ENCODE results near the gene SLC9A9. TPM values are rescaled to one million over a fixed set of nuclear protein-coding genes. Genes with fewer than 3 reads are reported as not detected.

The SLC9A9 gene
- total RNA-seq, 4 donors from 2014 or later: 7.8 to 19.6 (median 13.4) TPM

GRCh38 chr3:143339451-143339850 is 508.8 kb downstream of the SLC9A9 start:
- WGBS, 2 donors: 87 to 94% methylated on average over 2 of the region's 2 CpGs

DNA sequence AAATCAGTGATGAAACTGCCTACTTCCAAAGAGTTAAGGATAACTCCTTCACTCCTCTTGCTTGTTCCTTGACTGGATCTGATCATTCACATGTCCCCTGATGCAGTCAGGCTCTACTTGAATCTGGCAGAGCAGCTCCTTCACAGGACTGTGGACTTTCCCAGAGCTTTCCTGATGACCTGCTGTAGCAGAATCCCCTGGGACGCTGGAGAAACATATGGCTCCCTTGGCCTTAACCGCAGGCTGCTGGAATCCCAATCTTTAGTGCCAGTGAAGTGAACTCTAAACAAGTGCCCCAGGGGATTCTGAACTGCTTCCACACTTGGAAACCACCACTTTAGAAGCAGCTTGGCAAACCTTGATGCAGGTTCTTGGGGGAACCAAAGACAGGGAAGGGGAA is 510.9 kb downstream of the SLC9A9 start:
- DNase-seq: no peak
- no peak overlapping the region for H3K4me3 ChIP-seq (replicated peaks in 1 of 3)
- H3K36me3 ChIP-seq: no peaks in the 10 kb centered on the region
- TF ChIP-seq POLR2A (IDR thresholded peaks at IDR 0.05) (no peak), CTCF (IDR thresholded peaks at IDR 0.05) (no peak)
- H3K27me3 ChIP-seq: no peaks in the 10 kb centered on the region
- H3K4me1 ChIP-seq: no peaks in the 10 kb centered on the region
- no peak overlapping the region for H3K27ac ChIP-seq
- intact Hi-C loops (cut with DNase I): no loop called here
- no peaks in the 10 kb centered on the region for H3K9me3 ChIP-seq
- 68% methylated on average over 2 of the region's 2 CpGs; no CpG with 5 or more reads in 1 of the 2 donors for WGBS, 2 donors

More at GRCh38 chr3:143339451-143339850, 508.8 kb downstream of the SLC9A9 start:
- H3K4me3 ChIP-seq (replicated peaks in 1 of 3): no peak overlapping the region
- DNase-seq: no peak
- no peaks in the 10 kb centered on the region for H3K4me1 ChIP-seq
- no peak overlapping the region for H3K27ac ChIP-seq
- H3K9me3 ChIP-seq: no peaks in the 10 kb centered on the region
- intact Hi-C loops (cut with DNase I): no loop called here
- H3K36me3 ChIP-seq: no peaks in the 10 kb centered on the region
- TF ChIP-seq CTCF (IDR thresholded peaks at IDR 0.05): no peak
- no peak for TF ChIP-seq POLR2A (IDR thresholded peaks at IDR 0.05)
- no peaks in the 10 kb centered on the region for H3K27me3 ChIP-seq

- Histone ChIP-seq H3K27ac (no peak overlapping the region), H3K9me3 (no peaks in the 10 kb centered on the region), H3K27me3 (no peaks in the 10 kb centered on the region), H3K4me1 (no peaks in the 10 kb centered on the region), H3K36me3 (no peaks in the 10 kb centered on the region), H3K4me3 (replicated peaks in 1 of 3) (no peak overlapping the region)
- DNase-seq: no peak
- intact Hi-C loops (cut with DNase I): no loop called here
- 96 to 98% methylated on average over 4 of the region's 4 CpGs for WGBS, 2 donors
- no peak for TF ChIP-seq CTCF (IDR thresholded peaks at IDR 0.05)
- TF ChIP-seq POLR2A (IDR thresholded peaks at IDR 0.05): no peak
Measured at GRCh38 chr3:143334231-143334630, 514.0 kb downstream of the SLC9A9 start.

DNA sequence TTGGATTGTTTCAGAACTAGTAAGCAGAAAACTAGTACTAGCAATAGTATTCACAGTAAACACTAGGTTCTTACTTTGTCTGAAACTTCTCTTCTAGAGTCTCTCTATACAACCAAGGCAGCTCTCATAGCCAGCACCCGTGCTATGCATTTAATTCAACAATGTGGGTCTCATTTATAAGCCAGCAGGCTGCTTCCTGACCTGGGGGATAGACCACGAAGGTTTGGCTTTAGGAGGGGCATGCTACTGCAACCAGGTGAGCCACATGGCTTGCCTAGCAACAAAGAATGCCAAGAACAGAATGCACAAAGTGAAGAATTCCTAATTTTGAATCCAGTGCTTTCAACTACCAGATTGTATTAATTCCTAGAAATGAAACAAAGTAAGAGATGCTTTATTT is 514.9 kb downstream of the SLC9A9 start:
- TF ChIP-seq CTCF (IDR thresholded peaks at IDR 0.05): no peak
- TF ChIP-seq POLR2A (IDR thresholded peaks at IDR 0.05): no peak
- Histone ChIP-seq H3K4me3 (replicated peaks in 1 of 3) (no peak overlapping the region), H3K27me3 (no peaks in the 10 kb centered on the region), H3K9me3 (no peaks in the 10 kb centered on the region), H3K36me3 (no peaks in the 10 kb centered on the region), H3K27ac (no peak overlapping the region), H3K4me1 (no peaks in the 10 kb centered on the region)
- no peak for DNase-seq
- WGBS, 2 donors: 43 to 66% methylated on average over 2 of the region's 2 CpGs
- intact Hi-C loops (cut with DNase I): no loop called here

- Histone ChIP-seq H3K4me1 (no peaks in the 10 kb centered on the region), H3K9me3 (no peaks in the 10 kb centered on the region), H3K27me3 (no peaks in the 10 kb centered on the region), H3K4me3 (replicated peaks in 1 of 3) (no peak overlapping the region), H3K36me3 (no peaks in the 10 kb centered on the region), H3K27ac (no peak overlapping the region)
- DNase-seq: no peak
- TF ChIP-seq POLR2A (IDR thresholded peaks at IDR 0.05): no peak
- intact Hi-C loops (cut with DNase I): no loop called here
- WGBS, 2 donors: 63 to 70% methylated on average over 1 of the region's 1 CpG
Measured at GRCh38 chr3:143332026-143332425, 516.2 kb downstream of the SLC9A9 start.

GRCh38 chr3:143331350-143331749 is 516.9 kb downstream of the SLC9A9 start:
- H3K27me3 ChIP-seq: no peaks in the 10 kb centered on the region
- H3K4me1 ChIP-seq: no peaks in the 10 kb centered on the region
- H3K27ac ChIP-seq: no peak overlapping the region
- no peak for TF ChIP-seq CTCF (IDR thresholded peaks at IDR 0.05)
- TF ChIP-seq POLR2A (IDR thresholded peaks at IDR 0.05): no peak
- intact Hi-C loops (cut with DNase I): no loop called here
- no peaks in the 10 kb centered on the region for H3K36me3 ChIP-seq
- H3K4me3 ChIP-seq (replicated peaks in 1 of 3): no peak overlapping the region
- H3K9me3 ChIP-seq: no peaks in the 10 kb centered on the region
- DNase-seq: no peak
- WGBS, 2 donors: 79 to 88% methylated on average over 5 of the region's 5 CpGs

All from thyroid gland (tissue), 4 donors.